ENCODE measurements around the gene PTH1R.
A peak's percentile ranks its signal among the peaks of the same experiment; 100 is the strongest.

The PTH1R gene

DNA sequence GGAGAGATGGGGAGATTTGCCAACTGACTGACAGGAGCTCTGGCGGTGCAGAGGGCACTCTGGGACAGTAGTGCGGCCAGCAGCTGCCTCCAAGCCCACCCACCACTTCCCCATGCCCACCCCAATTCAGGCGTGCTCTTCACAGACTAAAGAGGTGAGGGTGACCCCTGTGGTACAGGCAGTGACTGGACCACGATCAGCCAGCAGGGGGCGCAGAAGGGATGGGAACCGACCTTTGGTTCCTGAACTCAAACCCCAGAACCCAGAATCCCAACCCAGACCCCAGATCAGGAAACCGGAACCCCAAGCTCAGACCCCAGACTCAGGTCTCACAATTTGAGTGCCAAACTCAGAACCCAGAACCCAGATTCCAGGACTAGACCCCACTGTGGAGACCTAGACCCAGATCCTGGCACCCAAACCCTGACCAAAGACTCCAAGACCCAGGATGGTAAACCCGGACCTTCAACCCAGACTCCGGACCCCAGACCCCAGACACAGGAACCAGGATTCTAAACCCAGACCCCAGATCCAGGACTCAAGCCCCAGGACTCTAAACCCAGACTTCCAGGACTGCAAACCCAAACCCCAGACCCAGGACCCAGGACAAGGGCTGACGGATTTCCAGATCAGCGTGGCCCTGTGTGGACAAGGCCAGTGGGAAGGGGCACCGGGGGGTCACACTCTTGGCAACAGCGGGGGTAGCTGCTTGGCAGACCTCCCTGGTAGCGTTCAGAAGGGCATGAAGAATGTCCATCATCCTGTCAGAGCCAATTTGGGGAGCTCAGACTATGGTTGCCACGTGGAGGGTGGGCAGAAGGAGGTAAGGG, 10.6 kb upstream of the PTH1R start:
- Histone ChIP-seq H4K8ac (ENCODE audit: low read length) (no peak overlapping the region), H2AFZ (ENCODE audit: low read depth, low read length) (no peak overlapping the region), H2AK5ac (ENCODE audit: low read length, severe bottlenecking) (no peak overlapping the region), H3K9me3 (ENCODE audit: control insufficient read depth, low read length) (no peaks in the 10 kb centered on the region), H4K91ac (ENCODE audit: low read length) (no peak overlapping the region), H3K14ac (ENCODE audit: low read length in 2 of 2) (no peak overlapping the region), H3K79me1 (replicated peaks; ENCODE audit: low read length, poor library complexity, severe bottlenecking) (no peaks in the 10 kb centered on the region), H3K4ac (ENCODE audit: low read depth in 1 of 2, low read length in 2 of 2) (no peak overlapping the region), H3K27ac (ENCODE audit: low read length, poor library complexity, severe bottlenecking) (no peak overlapping the region), H2BK15ac (ENCODE audit: low read depth, poor library complexity, severe bottlenecking) (no peak overlapping the region), H2BK12ac (ENCODE audit: low read length in 2 of 2) (no peak overlapping the region), H3K4me1 (ENCODE audit: control insufficient read depth, insufficient read depth, low read depth, low read length) (peaks cover 3% of the 10 kb centered on the region), H3K4me3 (ENCODE audit: insufficient read depth in 1 of 2, low read depth in 1 of 2, low read length in 2 of 2) (no peak overlapping the region), H3K18ac (ENCODE audit: low read depth in 1 of 2, low read length in 2 of 2) (no peak overlapping the region), H2BK120ac (ENCODE audit: low read depth, low read length) (no peak overlapping the region), H3K36me3 (ENCODE audit: control insufficient read depth in 1 of 2, insufficient read depth in 2 of 2, low read depth in 1 of 2, low read length in 2 of 2) (no peaks in the 10 kb centered on the region), H2BK5ac (ENCODE audit: low read depth, low read length, poor library complexity, severe bottlenecking) (no peak overlapping the region), H3K4me2 (ENCODE audit: low read length, poor library complexity, severe bottlenecking) (no peak overlapping the region), H3K27me3 (ENCODE audit: control insufficient read depth in 1 of 2, insufficient read depth in 1 of 2, low read length in 2 of 2) (peaks cover 55 to 58% of the 10 kb centered on the region in 2 experiments), H3K9ac (ENCODE audit: low read length) (peak overlapping the region; percentile 45), H3K23ac (ENCODE audit: low read length in 2 of 2) (no peak overlapping the region)
- peak; percentile 50 for DNase-seq
- WGBS = 37% methylated on average over 15 of the region's 15 CpGs

DNA sequence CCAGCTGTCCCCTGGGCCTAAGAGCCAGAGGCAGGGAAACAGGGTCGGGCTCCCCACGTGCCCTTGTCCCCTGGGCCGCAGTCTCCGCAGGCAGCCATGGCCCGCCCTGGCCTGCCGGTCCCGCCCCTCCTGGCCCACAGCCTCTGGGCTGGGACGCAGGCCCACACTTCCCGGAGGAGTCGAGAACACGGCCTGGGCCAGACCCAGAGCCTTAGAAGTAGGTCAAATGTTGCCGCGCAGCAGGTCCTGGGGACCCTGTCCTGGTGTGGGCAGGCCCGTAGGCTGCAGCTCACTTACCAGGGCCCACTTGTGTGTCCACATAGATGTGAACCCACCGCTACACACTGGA, 10.0 kb upstream of the PTH1R start:
- Histone ChIP-seq H3K18ac (ENCODE audit: low read depth in 1 of 2, low read length in 2 of 2) (no peak overlapping the region), H3K9me3 (ENCODE audit: control insufficient read depth, low read length) (no peaks in the 10 kb centered on the region), H2BK5ac (ENCODE audit: low read depth, low read length, poor library complexity, severe bottlenecking) (no peak overlapping the region), H3K4me1 (ENCODE audit: control insufficient read depth, insufficient read depth, low read depth, low read length) (peaks cover 4% of the 10 kb centered on the region), H3K9ac (ENCODE audit: low read length) (peak overlapping the region; percentile 45), H3K4ac (ENCODE audit: low read depth in 1 of 2, low read length in 2 of 2) (no peak overlapping the region), H3K36me3 (ENCODE audit: control insufficient read depth in 1 of 2, insufficient read depth in 2 of 2, low read depth in 1 of 2, low read length in 2 of 2) (no peaks in the 10 kb centered on the region), H2AK5ac (ENCODE audit: low read length, severe bottlenecking) (no peak overlapping the region), H2BK120ac (ENCODE audit: low read depth, low read length) (no peak overlapping the region), H3K23ac (ENCODE audit: low read length in 2 of 2) (no peak overlapping the region), H3K27me3 (ENCODE audit: control insufficient read depth in 1 of 2, insufficient read depth in 1 of 2, low read length in 2 of 2) (peaks cover 57 to 59% of the 10 kb centered on the region in 2 experiments), H4K91ac (ENCODE audit: low read length) (no peak overlapping the region), H3K4me2 (ENCODE audit: low read length, poor library complexity, severe bottlenecking) (no peak overlapping the region), H2BK12ac (ENCODE audit: low read length in 2 of 2) (no peak overlapping the region), H3K4me3 (ENCODE audit: insufficient read depth in 1 of 2, low read depth in 1 of 2, low read length in 2 of 2) (no peak overlapping the region), H2BK15ac (ENCODE audit: low read depth, poor library complexity, severe bottlenecking) (no peak overlapping the region), H3K27ac (ENCODE audit: low read length, poor library complexity, severe bottlenecking) (no peak overlapping the region), H3K79me1 (replicated peaks; ENCODE audit: low read length, poor library complexity, severe bottlenecking) (no peaks in the 10 kb centered on the region), H4K8ac (ENCODE audit: low read length) (no peak overlapping the region), H3K14ac (ENCODE audit: low read length in 2 of 2) (no peak overlapping the region), H2AFZ (ENCODE audit: low read depth, low read length) (no peak overlapping the region)
- 91% methylated on average over 15 of the region's 15 CpGs for WGBS
- DNase-seq = no peak

- Histone ChIP-seq H2AFZ (ENCODE audit: low read depth, low read length) (no peak overlapping the region), H2BK120ac (ENCODE audit: low read depth, low read length) (no peak overlapping the region), H4K91ac (ENCODE audit: low read length) (no peak overlapping the region), H3K4me3 (ENCODE audit: insufficient read depth in 1 of 2, low read depth in 1 of 2, low read length in 2 of 2) (no peak overlapping the region), H2BK15ac (ENCODE audit: low read depth, poor library complexity, severe bottlenecking) (no peak overlapping the region), H3K14ac (ENCODE audit: low read length in 2 of 2) (no peak overlapping the region), H3K4ac (ENCODE audit: low read depth in 1 of 2, low read length in 2 of 2) (no peak overlapping the region), H4K8ac (ENCODE audit: low read length) (no peak overlapping the region), H3K9me3 (ENCODE audit: control insufficient read depth, low read length) (no peaks in the 10 kb centered on the region), H3K36me3 (ENCODE audit: control insufficient read depth in 1 of 2, insufficient read depth in 2 of 2, low read depth in 1 of 2, low read length in 2 of 2) (no peaks in the 10 kb centered on the region), H3K27ac (ENCODE audit: low read length, poor library complexity, severe bottlenecking) (no peak overlapping the region), H3K23ac (ENCODE audit: low read length in 2 of 2) (no peak overlapping the region), H3K79me1 (replicated peaks; ENCODE audit: low read length, poor library complexity, severe bottlenecking) (no peaks in the 10 kb centered on the region), H2AK5ac (ENCODE audit: low read length, severe bottlenecking) (no peak overlapping the region), H3K18ac (ENCODE audit: low read depth in 1 of 2, low read length in 2 of 2) (no peak overlapping the region), H3K27me3 (ENCODE audit: control insufficient read depth in 1 of 2, insufficient read depth in 1 of 2, low read length in 2 of 2) (peaks cover 58 to 61% of the 10 kb centered on the region in 2 experiments), H2BK5ac (ENCODE audit: low read depth, low read length, poor library complexity, severe bottlenecking) (no peak overlapping the region), H3K9ac (ENCODE audit: low read length) (peak overlapping the region; percentile 45), H3K4me1 (ENCODE audit: control insufficient read depth, insufficient read depth, low read depth, low read length) (peaks cover 6% of the 10 kb centered on the region), H3K4me2 (ENCODE audit: low read length, poor library complexity, severe bottlenecking) (no peak overlapping the region), H2BK12ac (ENCODE audit: low read length in 2 of 2) (no peak overlapping the region)
- WGBS = 81% methylated on average over 8 of the region's 8 CpGs
- no peak for DNase-seq
These were observed 9.2 kb upstream of the PTH1R start for GRCh38 chr3:46868287-46868686.

GRCh38 chr3:46868948-46869347, 8.6 kb upstream of the PTH1R start:
- no peak for DNase-seq
- H3K14ac ChIP-seq (ENCODE audit: low read length in 2 of 2) = no peak overlapping the region
- H2AK5ac ChIP-seq (ENCODE audit: low read length, severe bottlenecking) = no peak overlapping the region
- H2AFZ ChIP-seq (ENCODE audit: low read depth, low read length) = no peak overlapping the region
- no peak overlapping the region for H4K91ac ChIP-seq (ENCODE audit: low read length)
- H3K4me3 ChIP-seq (ENCODE audit: insufficient read depth in 1 of 2, low read depth in 1 of 2, low read length in 2 of 2) = no peak overlapping the region
- H3K27ac ChIP-seq (ENCODE audit: low read length, poor library complexity, severe bottlenecking) = no peak overlapping the region
- no peaks in the 10 kb centered on the region for H3K79me1 ChIP-seq (replicated peaks; ENCODE audit: low read length, poor library complexity, severe bottlenecking)
- no peak overlapping the region for H2BK120ac ChIP-seq (ENCODE audit: low read depth, low read length)
- H2BK15ac ChIP-seq (ENCODE audit: low read depth, poor library complexity, severe bottlenecking) = no peak overlapping the region
- H3K4me1 ChIP-seq (ENCODE audit: control insufficient read depth, insufficient read depth, low read depth, low read length) = peaks cover 12% of the 10 kb centered on the region
- H2BK12ac ChIP-seq (ENCODE audit: low read length in 2 of 2) = no peak overlapping the region
- no peak overlapping the region for H2BK5ac ChIP-seq (ENCODE audit: low read depth, low read length, poor library complexity, severe bottlenecking)
- H3K36me3 ChIP-seq (ENCODE audit: control insufficient read depth in 1 of 2, insufficient read depth in 2 of 2, low read depth in 1 of 2, low read length in 2 of 2) = no peaks in the 10 kb centered on the region
- no peak overlapping the region for H3K4ac ChIP-seq (ENCODE audit: low read depth in 1 of 2, low read length in 2 of 2)
- no peak overlapping the region for H4K8ac ChIP-seq (ENCODE audit: low read length)
- H3K9me3 ChIP-seq (ENCODE audit: control insufficient read depth, low read length) = no peaks in the 10 kb centered on the region
- WGBS = 69% methylated on average over 7 of the region's 7 CpGs
- H3K27me3 ChIP-seq (ENCODE audit: control insufficient read depth in 1 of 2, insufficient read depth in 1 of 2, low read length in 2 of 2) = peaks cover 58 to 63% of the 10 kb centered on the region in 2 experiments
- no peak overlapping the region for H3K4me2 ChIP-seq (ENCODE audit: low read length, poor library complexity, severe bottlenecking)
- H3K18ac ChIP-seq (ENCODE audit: low read depth in 1 of 2, low read length in 2 of 2) = no peak overlapping the region
- no peak overlapping the region for H3K23ac ChIP-seq (ENCODE audit: low read length in 2 of 2)
- no peak overlapping the region for H3K9ac ChIP-seq (ENCODE audit: low read length)

Measured in mesenchymal stem cell (in vitro differentiated cells and primary cell).